Lower lobe of right lung (tissue), 2 donors: Measurements from ENCODE around the gene PXYLP1. TPM values are rescaled to one million over a fixed set of nuclear protein-coding genes. Genes with fewer than 3 reads are reported as not detected.

Experiments used
- ATAC-seq, 2 donors: fragments of 200-7000 bp; cut with Tn5 transposase; one replicate each; pipeline ENCODE4 v1.9.1; 2020 to 2022; ENCODE audit warnings: mild to moderate bottlenecking in 2 of 2, moderate library complexity in 2 of 2
- DNase-seq: peaks from one replicate; pipeline ENCODE4 v3.0.0-alpha.2; 2020
- H3K27ac ChIP-seq: fragments of 200-600 bp; one replicate; pipeline ENCODE4 v1.8.0; 2022
- H3K27me3 ChIP-seq: fragments of 200-600 bp; one replicate; pipeline ENCODE4 v1.8.0; 2022; ENCODE audit warnings: low read depth
- H3K36me3 ChIP-seq: fragments of 200-600 bp; one replicate; pipeline ENCODE4 v1.8.0; 2022; ENCODE audit warnings: mild to moderate bottlenecking
- H3K4me1 ChIP-seq: fragments of 200-600 bp; one replicate; pipeline ENCODE4 v1.8.0; 2022
- H3K4me3 ChIP-seq: fragments of 200-600 bp; one replicate; pipeline ENCODE4 v1.8.0; 2022; ENCODE audit warnings: mild to moderate bottlenecking
- H3K9me3 ChIP-seq: fragments of 200-600 bp; one replicate; pipeline ENCODE4 v1.8.0; 2022
- intact Hi-C: fragments of 100-400 bp; cut with DNase I; formaldehyde crosslinking; loops from one replicate; pipeline ENCODE4 v1.11.0; 2022
- total RNA-seq: library from RNA; stranded (reverse); fragmentation: NEBNext Ultra II Directional; extraction: Animal tissue kit (Norgen Biotek cat#: 25700); gene quantifications from one replicate; pipeline ENCODE4 v1.2.1, GENCODE V29; 2021
- TF ChIP-seq, protein P1 (sequence below): fragments of 200-600 bp; IDR thresholded peaks from one replicate; pipeline ENCODE4 v1.8.0; 2022; ENCODE audit warnings: antibody characterized with exemption, mild to moderate bottlenecking
- donor health status: DM: no; HTN: yes; CAD: no; lungs with severe emphysema.

Gene PXYLP1
- total RNA-seq, 1 donor from 2014 or later: 8.9 TPM

DNA sequence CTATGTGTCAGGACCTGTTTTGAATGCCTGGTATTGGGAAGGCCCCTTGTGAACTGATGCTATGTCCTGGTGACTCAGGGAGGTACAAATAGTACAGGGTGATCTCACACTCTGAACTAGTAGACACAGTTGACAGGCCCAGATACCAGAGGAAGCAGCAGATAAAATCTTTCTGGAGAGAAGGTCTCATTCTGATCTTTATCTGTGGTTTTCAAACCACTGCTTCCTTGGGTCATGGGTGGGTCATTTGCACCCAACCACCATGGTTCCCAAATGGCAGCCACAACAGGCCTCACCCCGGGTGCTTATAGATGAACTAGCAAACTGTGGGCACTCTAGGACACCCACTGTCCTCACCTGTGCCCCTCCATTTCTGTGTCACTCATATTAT lies 43.4 kb downstream of the PXYLP1 start:
- H3K4me1 ChIP-seq: peaks cover 14% of the 10 kb centered on the region
- intact Hi-C loops: no loop called here
- no peaks in the 10 kb centered on the region for H3K9me3 ChIP-seq
- TF ChIP-seq, protein P1, sequence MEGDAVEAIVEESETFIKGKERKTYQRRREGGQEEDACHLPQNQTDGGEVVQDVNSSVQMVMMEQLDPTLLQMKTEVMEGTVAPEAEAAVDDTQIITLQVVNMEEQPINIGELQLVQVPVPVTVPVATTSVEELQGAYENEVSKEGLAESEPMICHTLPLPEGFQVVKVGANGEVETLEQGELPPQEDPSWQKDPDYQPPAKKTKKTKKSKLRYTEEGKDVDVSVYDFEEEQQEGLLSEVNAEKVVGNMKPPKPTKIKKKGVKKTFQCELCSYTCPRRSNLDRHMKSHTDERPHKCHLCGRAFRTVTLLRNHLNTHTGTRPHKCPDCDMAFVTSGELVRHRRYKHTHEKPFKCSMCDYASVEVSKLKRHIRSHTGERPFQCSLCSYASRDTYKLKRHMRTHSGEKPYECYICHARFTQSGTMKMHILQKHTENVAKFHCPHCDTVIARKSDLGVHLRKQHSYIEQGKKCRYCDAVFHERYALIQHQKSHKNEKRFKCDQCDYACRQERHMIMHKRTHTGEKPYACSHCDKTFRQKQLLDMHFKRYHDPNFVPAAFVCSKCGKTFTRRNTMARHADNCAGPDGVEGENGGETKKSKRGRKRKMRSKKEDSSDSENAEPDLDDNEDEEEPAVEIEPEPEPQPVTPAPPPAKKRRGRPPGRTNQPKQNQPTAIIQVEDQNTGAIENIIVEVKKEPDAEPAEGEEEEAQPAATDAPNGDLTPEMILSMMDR: no peak
- H3K4me3 ChIP-seq: no peak overlapping the region
- ATAC-seq (no peak), DNase-seq (no peak)
- no peaks in the 10 kb centered on the region for H3K27me3 ChIP-seq
- no peak overlapping the region for H3K27ac ChIP-seq
- peaks cover 4% of the 10 kb centered on the region for H3K36me3 ChIP-seq

DNA sequence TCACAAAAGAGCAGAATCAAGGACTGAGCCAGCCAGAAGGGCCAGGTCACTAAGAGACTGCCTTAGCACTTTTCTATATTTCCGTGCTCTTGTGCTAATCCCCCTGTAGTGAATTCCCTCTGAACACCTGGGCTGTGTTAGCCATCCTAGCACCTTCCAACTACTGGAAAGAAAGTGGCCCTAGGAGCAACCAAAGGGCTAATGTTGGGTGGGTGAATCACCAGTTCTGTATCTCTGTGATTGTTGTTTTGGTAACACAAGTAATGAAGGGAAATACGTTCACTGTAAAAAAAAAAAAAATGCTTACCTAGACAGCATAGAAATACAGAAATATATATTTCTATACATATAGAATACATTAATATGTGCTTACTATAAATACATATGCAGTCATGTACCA lies 43.9 kb downstream of the PXYLP1 start:
- Histone ChIP-seq H3K4me1 (peaks cover 14% of the 10 kb centered on the region), H3K36me3 (peaks cover 4% of the 10 kb centered on the region), H3K4me3 (no peak overlapping the region), H3K27me3 (no peaks in the 10 kb centered on the region), H3K9me3 (no peaks in the 10 kb centered on the region), H3K27ac (no peak overlapping the region)
- TF ChIP-seq, protein P1: no peak
- ATAC-seq: no peak
- no peak for DNase-seq
- intact Hi-C loops: no loop called here

DNA sequence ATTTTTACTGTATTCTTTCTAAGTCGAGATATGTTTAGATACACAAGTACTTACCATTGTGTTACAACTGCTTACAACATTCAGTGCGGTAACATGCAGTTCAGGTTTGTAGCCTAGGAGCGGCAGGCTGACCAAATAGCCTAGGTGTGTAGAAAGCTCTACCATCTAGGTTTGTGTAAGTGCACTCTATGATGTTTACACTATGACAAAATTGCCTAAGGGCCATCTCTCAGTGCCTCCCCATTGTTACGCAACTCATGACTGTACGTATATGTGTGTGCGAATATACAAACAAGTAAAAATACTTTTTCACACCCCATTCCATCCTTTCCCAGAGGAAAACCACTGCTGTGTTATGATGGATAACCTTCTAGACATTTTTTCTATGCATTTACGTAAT lies 44.3 kb downstream of the PXYLP1 start:
- intact Hi-C loops: no loop called here
- Histone ChIP-seq H3K9me3 (no peaks in the 10 kb centered on the region), H3K27ac (peak overlapping the region; percentile 3), H3K4me1 (peaks cover 14% of the 10 kb centered on the region), H3K4me3 (no peak overlapping the region), H3K36me3 (peaks cover 4% of the 10 kb centered on the region), H3K27me3 (no peaks in the 10 kb centered on the region)
- ATAC-seq: peak; percentile 80 to 81
- no peak for DNase-seq
- TF ChIP-seq, protein P1: no peak

DNA sequence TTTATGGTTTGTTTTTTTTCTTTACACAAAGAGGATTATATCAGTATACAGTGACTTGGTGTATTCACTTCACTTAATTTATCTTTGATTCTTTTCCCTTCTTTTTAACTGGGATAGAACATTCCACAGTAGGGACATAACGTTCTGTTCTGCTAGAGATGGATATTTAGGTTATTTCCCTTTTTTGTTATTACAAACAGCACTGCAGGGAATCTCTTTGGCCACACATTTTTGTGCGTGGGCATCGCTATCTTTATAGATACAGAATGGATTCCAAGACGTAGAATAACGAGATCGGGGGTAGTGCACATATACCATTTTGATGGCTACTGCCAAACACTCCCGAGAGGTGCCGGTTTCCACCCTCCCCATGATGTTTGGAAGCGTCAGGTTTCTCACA lies 44.8 kb downstream of the PXYLP1 start:
- H3K4me1 ChIP-seq: peaks cover 14% of the 10 kb centered on the region
- no peak overlapping the region for H3K4me3 ChIP-seq
- TF ChIP-seq, protein P1: no peak
- H3K36me3 ChIP-seq: peaks cover 4% of the 10 kb centered on the region
- peak overlapping the region; percentile 3 for H3K27ac ChIP-seq
- H3K9me3 ChIP-seq: no peaks in the 10 kb centered on the region
- ATAC-seq (no peak), DNase-seq (no peak)
- no peaks in the 10 kb centered on the region for H3K27me3 ChIP-seq
- intact Hi-C loops: no loop called here

DNA sequence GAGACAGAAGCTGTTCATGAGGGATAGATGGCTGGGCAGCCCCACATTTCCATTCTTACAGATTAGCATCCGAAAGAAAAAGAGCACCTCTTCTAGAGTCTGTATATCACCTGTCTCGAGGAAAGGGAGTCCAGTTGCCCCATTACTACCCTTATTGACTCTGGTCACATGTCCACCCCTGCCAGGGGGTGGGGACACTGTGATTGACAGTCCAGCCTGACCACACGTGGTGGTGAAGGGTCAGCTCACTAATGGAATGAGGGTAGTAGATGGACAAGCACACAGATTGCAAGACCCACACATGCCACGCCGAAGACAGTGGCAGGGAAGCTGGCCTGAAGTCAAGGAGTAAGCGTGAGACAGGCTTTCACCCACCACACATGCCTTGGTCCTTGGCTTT lies 45.8 kb downstream of the PXYLP1 start:
- TF ChIP-seq, protein P1: no peak
- Histone ChIP-seq H3K9me3 (no peaks in the 10 kb centered on the region), H3K4me3 (no peak overlapping the region), H3K4me1 (peaks cover 14% of the 10 kb centered on the region), H3K27ac (no peak overlapping the region), H3K36me3 (peaks cover 4% of the 10 kb centered on the region), H3K27me3 (no peaks in the 10 kb centered on the region)
- intact Hi-C loops: no loop called here
- ATAC-seq (no peak), DNase-seq (no peak)
